ENCODE results near the gene SLC12A8.

Gene SLC12A8, protein sequence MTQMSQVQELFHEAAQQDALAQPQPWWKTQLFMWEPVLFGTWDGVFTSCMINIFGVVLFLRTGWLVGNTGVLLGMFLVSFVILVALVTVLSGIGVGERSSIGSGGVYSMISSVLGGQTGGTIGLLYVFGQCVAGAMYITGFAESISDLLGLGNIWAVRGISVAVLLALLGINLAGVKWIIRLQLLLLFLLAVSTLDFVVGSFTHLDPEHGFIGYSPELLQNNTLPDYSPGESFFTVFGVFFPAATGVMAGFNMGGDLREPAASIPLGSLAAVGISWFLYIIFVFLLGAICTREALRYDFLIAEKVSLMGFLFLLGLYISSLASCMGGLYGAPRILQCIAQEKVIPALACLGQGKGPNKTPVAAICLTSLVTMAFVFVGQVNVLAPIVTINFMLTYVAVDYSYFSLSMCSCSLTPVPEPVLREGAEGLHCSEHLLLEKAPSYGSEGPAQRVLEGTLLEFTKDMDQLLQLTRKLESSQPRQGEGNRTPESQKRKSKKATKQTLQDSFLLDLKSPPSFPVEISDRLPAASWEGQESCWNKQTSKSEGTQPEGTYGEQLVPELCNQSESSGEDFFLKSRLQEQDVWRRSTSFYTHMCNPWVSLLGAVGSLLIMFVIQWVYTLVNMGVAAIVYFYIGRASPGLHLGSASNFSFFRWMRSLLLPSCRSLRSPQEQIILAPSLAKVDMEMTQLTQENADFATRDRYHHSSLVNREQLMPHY

DNA sequence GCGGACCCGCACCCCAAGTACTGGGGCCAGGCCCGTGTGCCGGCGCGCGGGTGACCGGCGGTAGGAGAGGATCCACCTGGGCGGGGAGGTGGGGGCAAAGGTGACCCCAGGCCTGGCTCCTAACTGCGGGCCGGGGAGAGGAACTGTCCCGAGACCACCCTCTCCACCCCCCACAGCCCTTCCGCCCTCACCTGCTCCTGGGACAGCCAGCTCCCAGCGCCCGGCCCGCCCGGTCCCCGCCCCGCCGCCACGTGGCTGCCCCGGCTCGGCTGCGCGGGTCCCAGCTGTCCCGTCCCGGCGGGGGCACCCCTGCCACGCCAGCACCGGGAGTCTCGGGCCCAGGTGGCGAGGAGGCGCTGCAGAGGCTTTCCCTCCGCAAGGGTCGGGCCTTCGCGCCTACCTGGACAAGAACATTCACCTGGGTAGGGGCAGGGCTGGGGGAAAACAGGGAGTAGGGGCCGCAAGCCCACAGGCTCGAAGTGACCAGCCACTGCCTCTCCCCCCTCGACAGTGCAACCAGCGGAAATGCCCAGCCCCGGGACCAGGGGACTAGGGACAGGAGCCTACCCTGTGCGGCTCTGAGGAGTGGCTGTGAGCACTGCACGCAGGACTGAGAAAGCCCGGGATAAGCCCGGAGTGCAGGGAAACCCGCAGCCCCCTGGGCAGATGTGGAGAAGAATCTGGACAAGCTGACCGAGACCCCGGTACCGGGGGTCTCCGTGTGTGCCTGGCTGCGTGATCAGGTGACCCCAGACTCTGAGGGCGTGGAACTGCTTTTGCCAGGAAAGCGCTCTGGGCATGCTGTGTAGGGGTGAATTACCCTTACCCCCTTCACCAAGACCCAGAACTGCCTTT, at the start of gene SLC12A8:
Gene SLC12A8 (minus strand): TSS at position 240 of the 855 bp plus-strand sequence. CDS start 1,399 bp downstream, outside the sequence.
- TF ChIP-seq POLR2A (IDR thresholded peaks at IDR 0.05; ENCODE audit: extremely low read depth, insufficient read length) (no peak), CTCF (IDR thresholded peaks at IDR 0.05; ENCODE audit: low read depth, low read length) (no peak), MYC (IDR thresholded peaks at IDR 0.05; ENCODE audit: low read depth, low read length) (no peak), MAX (IDR thresholded peaks at IDR 0.05; ENCODE audit: low read depth, low read length) (no peak)
- H3K4me3 ChIP-seq (ENCODE audit: low read depth, low read length): no peak within 1 kb of the TSS
- DNase-seq (ENCODE audit: low read depth): no peak

DNA sequence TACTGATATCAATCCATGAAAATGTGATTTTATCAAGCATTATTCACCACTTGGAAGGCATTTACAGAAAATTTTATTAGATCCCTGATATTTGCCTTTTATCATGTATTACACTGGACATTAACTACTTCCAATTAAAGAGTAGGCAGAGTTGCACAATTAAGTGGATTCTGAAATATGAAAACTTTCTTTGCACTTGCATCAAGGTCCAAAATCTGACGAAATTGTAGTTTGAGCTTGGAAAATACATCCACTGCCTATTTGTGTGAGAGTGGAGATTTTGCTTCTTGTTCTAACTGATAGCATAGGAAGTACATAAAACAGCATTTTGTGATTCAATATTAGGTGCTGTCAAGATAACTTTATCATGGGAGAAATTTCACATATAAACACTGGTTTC, 49.6 kb upstream of the SLC12A8 start:
- no peak for TF ChIP-seq POLR2A (IDR thresholded peaks at IDR 0.05; ENCODE audit: extremely low read depth, insufficient read length)
- no peak for TF ChIP-seq MYC (IDR thresholded peaks at IDR 0.05; ENCODE audit: low read depth, low read length)
- no peak for TF ChIP-seq CTCF (IDR thresholded peaks at IDR 0.05; ENCODE audit: low read depth, low read length)
- no peak for TF ChIP-seq MAX (IDR thresholded peaks at IDR 0.05; ENCODE audit: low read depth, low read length)
- DNase-seq (ENCODE audit: low read depth): no peak
- no peak overlapping the region for H3K4me3 ChIP-seq (ENCODE audit: low read depth, low read length)

DNA sequence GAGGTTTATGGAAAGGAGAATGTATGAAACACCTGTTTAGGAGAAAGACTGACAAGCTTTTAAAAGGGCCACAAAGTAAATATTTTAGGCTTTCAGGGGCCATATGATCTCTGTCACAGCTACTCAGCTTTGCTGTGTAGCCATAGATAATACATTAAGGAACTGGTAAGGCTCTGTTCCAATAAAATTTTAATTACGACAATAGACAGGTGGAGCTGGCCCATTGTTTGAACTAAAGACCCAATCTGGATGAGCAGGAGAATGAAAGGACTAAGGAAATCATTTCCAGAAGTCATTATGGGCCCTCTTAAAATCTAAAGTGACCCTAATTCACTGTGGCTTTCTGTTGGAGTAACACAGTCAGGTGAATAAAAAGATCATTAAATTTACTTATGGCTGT, 48.5 kb upstream of the SLC12A8 start:
- TF ChIP-seq MYC (IDR thresholded peaks at IDR 0.05; ENCODE audit: low read depth, low read length): no peak
- TF ChIP-seq MAX (IDR thresholded peaks at IDR 0.05; ENCODE audit: low read depth, low read length): no peak
- no peak for TF ChIP-seq CTCF (IDR thresholded peaks at IDR 0.05; ENCODE audit: low read depth, low read length)
- TF ChIP-seq POLR2A (IDR thresholded peaks at IDR 0.05; ENCODE audit: extremely low read depth, insufficient read length): no peak
- H3K4me3 ChIP-seq (ENCODE audit: low read depth, low read length): no peak overlapping the region
- DNase-seq (ENCODE audit: low read depth): no peak

DNA sequence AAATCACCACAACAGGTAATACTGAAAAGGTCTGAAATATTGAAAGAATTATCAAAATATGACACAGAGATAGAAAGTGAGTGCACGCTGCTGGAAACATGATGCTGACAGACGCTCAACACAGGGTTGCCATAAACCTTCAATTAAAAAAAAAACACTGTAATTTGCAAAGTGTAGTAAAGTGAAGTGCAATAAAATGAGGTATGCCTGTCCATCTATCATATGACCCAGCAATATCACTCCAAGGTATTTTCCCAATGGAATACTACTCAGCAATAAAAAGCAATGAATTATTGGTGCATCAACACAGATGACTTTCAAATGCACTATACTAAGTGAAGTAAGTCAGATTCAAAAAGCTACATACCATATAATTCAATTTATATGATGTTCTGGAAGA, 47.6 kb upstream of the SLC12A8 start:
- TF ChIP-seq CTCF (IDR thresholded peaks at IDR 0.05; ENCODE audit: low read depth, low read length) (no peak), MAX (IDR thresholded peaks at IDR 0.05; ENCODE audit: low read depth, low read length) (no peak), POLR2A (IDR thresholded peaks at IDR 0.05; ENCODE audit: extremely low read depth, insufficient read length) (no peak), MYC (IDR thresholded peaks at IDR 0.05; ENCODE audit: low read depth, low read length) (no peak)
- H3K4me3 ChIP-seq (ENCODE audit: low read depth, low read length): no peak overlapping the region
- DNase-seq (ENCODE audit: low read depth): no peak

DNA sequence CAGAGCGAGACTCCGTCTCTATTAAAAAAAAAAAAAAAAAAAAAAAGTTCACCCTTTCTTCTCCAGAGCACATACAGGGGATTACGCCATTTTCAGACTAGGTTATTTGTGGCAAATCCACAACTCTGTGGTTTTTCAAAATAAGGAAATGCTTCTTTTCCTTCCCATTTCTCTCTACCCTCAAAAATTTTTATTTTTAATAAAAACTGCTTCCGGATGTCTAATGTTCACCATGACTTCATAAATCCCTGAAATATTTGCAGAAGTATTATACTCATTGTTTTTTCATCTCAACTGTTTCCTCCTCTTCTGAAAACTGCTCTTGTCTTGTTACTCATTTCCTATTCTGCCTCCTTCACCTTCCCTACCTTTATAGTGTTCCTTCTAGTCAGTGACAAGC, 45.0 kb upstream of the SLC12A8 start:
- TF ChIP-seq MYC (IDR thresholded peaks at IDR 0.05; ENCODE audit: low read depth, low read length) (no peak), MAX (IDR thresholded peaks at IDR 0.05; ENCODE audit: low read depth, low read length) (no peak), CTCF (IDR thresholded peaks at IDR 0.05; ENCODE audit: low read depth, low read length) (no peak), POLR2A (IDR thresholded peaks at IDR 0.05; ENCODE audit: extremely low read depth, insufficient read length) (no peak)
- DNase-seq (ENCODE audit: low read depth): no peak
- no peak overlapping the region for H3K4me3 ChIP-seq (ENCODE audit: low read depth, low read length)
